ENCODE results near the gene P4HA1. TPM values are rescaled to one million over a fixed set of nuclear protein-coding genes. Genes with fewer than 3 reads are reported as not detected.

P4HA1 gene
- total RNA-seq, 4 donors from 2014 or later = 16.7 to 25.0 (median 19.2) TPM

DNA sequence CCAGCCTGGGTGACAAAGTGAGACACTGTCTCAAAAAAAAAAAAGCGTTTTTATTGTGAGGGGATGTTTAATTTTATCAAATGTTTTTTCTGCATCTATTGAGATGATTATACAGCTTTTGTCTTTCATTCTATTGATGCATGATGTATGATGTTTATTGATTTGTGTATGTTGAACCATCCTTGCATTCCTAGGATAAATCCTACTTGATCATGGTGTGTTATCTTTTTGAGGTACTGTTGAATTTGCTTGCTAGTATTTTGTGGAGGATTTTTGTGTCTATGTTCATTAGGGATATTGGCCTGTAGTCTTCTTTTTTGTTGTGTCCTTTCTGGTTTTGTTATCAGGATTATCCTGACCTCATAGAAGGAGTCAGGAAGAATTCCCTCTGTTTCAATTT lies 119.8 kb downstream of the P4HA1 start:
- TF ChIP-seq, protein P1, sequence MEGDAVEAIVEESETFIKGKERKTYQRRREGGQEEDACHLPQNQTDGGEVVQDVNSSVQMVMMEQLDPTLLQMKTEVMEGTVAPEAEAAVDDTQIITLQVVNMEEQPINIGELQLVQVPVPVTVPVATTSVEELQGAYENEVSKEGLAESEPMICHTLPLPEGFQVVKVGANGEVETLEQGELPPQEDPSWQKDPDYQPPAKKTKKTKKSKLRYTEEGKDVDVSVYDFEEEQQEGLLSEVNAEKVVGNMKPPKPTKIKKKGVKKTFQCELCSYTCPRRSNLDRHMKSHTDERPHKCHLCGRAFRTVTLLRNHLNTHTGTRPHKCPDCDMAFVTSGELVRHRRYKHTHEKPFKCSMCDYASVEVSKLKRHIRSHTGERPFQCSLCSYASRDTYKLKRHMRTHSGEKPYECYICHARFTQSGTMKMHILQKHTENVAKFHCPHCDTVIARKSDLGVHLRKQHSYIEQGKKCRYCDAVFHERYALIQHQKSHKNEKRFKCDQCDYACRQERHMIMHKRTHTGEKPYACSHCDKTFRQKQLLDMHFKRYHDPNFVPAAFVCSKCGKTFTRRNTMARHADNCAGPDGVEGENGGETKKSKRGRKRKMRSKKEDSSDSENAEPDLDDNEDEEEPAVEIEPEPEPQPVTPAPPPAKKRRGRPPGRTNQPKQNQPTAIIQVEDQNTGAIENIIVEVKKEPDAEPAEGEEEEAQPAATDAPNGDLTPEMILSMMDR (IDR thresholded peaks at IDR 0.05) = no peak
- no peak for TF ChIP-seq POLR2A (IDR thresholded peaks at IDR 0.05; ENCODE audit: low read depth)
- no peak for TF ChIP-seq EP300 (IDR thresholded peaks at IDR 0.05)
- TF ChIP-seq POLR2AphosphoS5 (IDR thresholded peaks at IDR 0.05) = no peak
- no peak overlapping the region for H3K27ac ChIP-seq (replicated peaks in 1 of 4)
- H3K4me1 ChIP-seq = no peaks in the 10 kb centered on the region
- no peak for DNase-seq (ENCODE audit: extremely low spot score)
- intact Hi-C loops (cut with DNase I) = no loop called here
- peaks cover 0 to 15% (median 0%) of the 10 kb centered on the region in 4 donors for H3K27me3 ChIP-seq
- H3K36me3 ChIP-seq = no peaks in the 10 kb centered on the region
- WGBS = 87% methylated on average over 1 of the region's 1 CpG
- peaks cover 0 to 45% (median 35%) of the 10 kb centered on the region in 4 donors for H3K9me3 ChIP-seq
- H3K4me3 ChIP-seq = no peak overlapping the region

Small RNA genes within 50 kb of the gene (small RNA-seq; reads per million reads assigned to genes)
- gene RF00019 = 0 reads per million in 3 donors
- gene SNORA11F = 0 to 0.56 (median 0.34) reads per million in 3 donors

Other genes starting within 250 kb of the P4HA1 start
- gene OIT3, start 203.1 kb downstream of the P4HA1 start, total RNA-seq = not detected
- gene PLA2G12B, start 142.1 kb downstream of the P4HA1 start, total RNA-seq = not detected
- gene NUDT13, start 13.6 kb upstream of the P4HA1 start, total RNA-seq = 1 to 10 TPM; 1.3 to 3.4 (median 2.5) TPM
- 10 to 100 TPM; 22.7 to 30.3 (median 25.5) TPM for gene ECD, start 71.1 kb upstream of the P4HA1 start, total RNA-seq
- 10 to 100 TPM; 14.1 to 18.0 (median 14.9) TPM for gene FAM149B1, start 71.3 kb upstream of the P4HA1 start, total RNA-seq
- gene DNAJC9, start 150.4 kb upstream of the P4HA1 start, total RNA-seq = 10 to 100 TPM in 3 of 4 donors, 1 to 10 TPM in 1; 9.3 to 13.6 (median 11.1) TPM
- 10 to 100 TPM; 34.5 to 46.1 (median 38.0) TPM for gene MRPS16, start 155.8 kb upstream of the P4HA1 start, total RNA-seq

Measured in esophagus muscularis mucosa (tissue), 4 donors.